ENCODE results near the gene PLAC1.

Gene PLAC1

DNA sequence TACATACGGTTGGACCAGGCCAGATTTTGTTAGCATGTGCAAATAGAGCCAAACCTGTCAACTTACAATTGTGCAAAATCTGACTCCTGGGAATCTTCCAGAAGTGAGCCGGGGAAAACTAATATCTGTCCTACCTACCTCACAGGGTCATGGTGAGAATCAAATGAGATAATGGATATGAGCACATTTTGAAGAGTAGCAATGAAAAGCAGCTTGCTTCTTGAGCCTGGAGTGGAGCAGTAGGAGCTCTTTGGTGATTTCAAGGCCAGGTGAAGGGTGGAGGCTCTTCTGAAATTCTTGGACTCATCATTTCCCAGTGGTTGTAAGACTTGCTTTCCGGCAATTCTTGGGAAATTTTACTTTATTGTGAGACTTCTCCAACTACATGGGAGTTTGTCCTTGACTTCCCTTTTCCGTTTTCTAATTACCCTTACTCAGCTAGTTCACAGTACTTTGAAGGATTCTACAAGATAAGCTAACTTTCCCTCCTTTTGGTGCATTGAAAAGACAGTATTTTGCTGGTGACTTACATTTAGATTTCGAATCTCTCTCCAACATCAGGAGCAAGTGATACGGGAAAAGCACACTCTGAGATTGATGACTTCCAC lies 12.2 kb downstream of the PLAC1 start:
- TF ChIP-seq TARDBP (IDR thresholded peaks at IDR 0.05) (no peak), HDGF (IDR thresholded peaks at IDR 0.05; ENCODE audit: borderline replicate concordance) (no peak), SP1 (IDR thresholded peaks at IDR 0.05) (no peak), FOXA1 (IDR thresholded peaks at IDR 0.05) (no peak), NFRKB (IDR thresholded peaks at IDR 0.05) (no peak), FOXK2 (IDR thresholded peaks at IDR 0.05) (no peak), BHLHE40 (IDR thresholded peaks at IDR 0.05; ENCODE audit: borderline replicate concordance) (no peak), ARNT (IDR thresholded peaks at IDR 0.05) (no peak), CTBP1 (IDR thresholded peaks at IDR 0.05; ENCODE audit: borderline replicate concordance) (no peak), LEF1 (IDR thresholded peaks at IDR 0.05; ENCODE audit: borderline replicate concordance) (no peak), L3MBTL2 (conservative IDR thresholded peaks at IDR 0.05) (no peak), ZNF384 (IDR thresholded peaks at IDR 0.05) (no peak), FOXM1 (IDR thresholded peaks at IDR 0.05; ENCODE audit: borderline replicate concordance) (no peak), SUZ12 (IDR thresholded peaks at IDR 0.05) (no peak), ELF4 (IDR thresholded peaks at IDR 0.05) (no peak)
- TF ChIP-seq, protein P1, sequence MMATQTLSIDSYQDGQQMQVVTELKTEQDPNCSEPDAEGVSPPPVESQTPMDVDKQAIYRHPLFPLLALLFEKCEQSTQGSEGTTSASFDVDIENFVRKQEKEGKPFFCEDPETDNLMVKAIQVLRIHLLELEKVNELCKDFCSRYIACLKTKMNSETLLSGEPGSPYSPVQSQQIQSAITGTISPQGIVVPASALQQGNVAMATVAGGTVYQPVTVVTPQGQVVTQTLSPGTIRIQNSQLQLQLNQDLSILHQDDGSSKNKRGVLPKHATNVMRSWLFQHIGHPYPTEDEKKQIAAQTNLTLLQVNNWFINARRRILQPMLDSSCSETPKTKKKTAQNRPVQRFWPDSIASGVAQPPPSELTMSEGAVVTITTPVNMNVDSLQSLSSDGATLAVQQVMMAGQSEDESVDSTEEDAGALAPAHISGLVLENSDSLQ (IDR thresholded peaks at IDR 0.05) = no peak
- CTCF ChIA-PET = interaction anchor here (0.6 kb wide), 1 partner anchor 154 kb away, joined by 5 read pairs; no protein-coding TSS in a partner anchor
- no peak for DNase-seq (ENCODE audit: extremely low spot score)
- POLR2A ChIA-PET = no interaction called here

DNA sequence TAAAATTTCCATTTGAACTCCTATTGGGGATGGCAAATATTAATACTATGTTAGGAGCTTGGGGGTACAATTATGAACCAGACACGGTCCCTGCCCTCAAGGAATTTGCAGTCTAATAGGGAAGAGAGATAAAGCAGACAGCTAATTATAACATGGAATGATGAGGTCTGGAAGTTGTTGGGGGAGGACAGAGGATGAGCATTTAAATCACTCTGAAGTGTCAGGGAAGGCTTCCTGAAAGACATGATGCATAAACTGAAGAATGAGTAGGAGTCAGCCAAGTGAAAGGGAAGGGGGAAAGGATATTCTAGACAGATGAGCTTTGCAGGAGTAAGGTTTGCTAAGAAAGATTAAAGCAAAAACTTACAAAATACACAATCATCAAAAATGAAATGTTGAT lies 15.9 kb downstream of the PLAC1 start:
- ChIA-PET POLR2A (interaction anchor here (1.9 kb wide), 1 partner anchor 14 kb away, joined by 5 read pairs; no protein-coding TSS in a partner anchor), CTCF (interaction anchor here (0.7 to 1.0 kb wide), 2 partner anchors 10 to 122 kb away, joined by 3 read pairs; no protein-coding TSS in a partner anchor)
- DNase-seq (ENCODE audit: extremely low spot score) = no peak
- TF ChIP-seq NFRKB (IDR thresholded peaks at IDR 0.05) (no peak), CTBP1 (IDR thresholded peaks at IDR 0.05; ENCODE audit: borderline replicate concordance) (no peak), FOXA1 (IDR thresholded peaks at IDR 0.05) (no peak), BHLHE40 (IDR thresholded peaks at IDR 0.05; ENCODE audit: borderline replicate concordance) (no peak), ZNF384 (IDR thresholded peaks at IDR 0.05) (no peak), HDGF (IDR thresholded peaks at IDR 0.05; ENCODE audit: borderline replicate concordance) (no peak), ELF4 (IDR thresholded peaks at IDR 0.05) (no peak), FOXK2 (IDR thresholded peaks at IDR 0.05) (no peak), SUZ12 (IDR thresholded peaks at IDR 0.05) (no peak), L3MBTL2 (conservative IDR thresholded peaks at IDR 0.05) (no peak), TARDBP (IDR thresholded peaks at IDR 0.05) (no peak), FOXM1 (IDR thresholded peaks at IDR 0.05; ENCODE audit: borderline replicate concordance) (no peak), LEF1 (IDR thresholded peaks at IDR 0.05; ENCODE audit: borderline replicate concordance) (no peak), SP1 (IDR thresholded peaks at IDR 0.05) (no peak), ARNT (IDR thresholded peaks at IDR 0.05) (no peak)
- TF ChIP-seq, protein P1 (IDR thresholded peaks at IDR 0.05) = no peak

DNA sequence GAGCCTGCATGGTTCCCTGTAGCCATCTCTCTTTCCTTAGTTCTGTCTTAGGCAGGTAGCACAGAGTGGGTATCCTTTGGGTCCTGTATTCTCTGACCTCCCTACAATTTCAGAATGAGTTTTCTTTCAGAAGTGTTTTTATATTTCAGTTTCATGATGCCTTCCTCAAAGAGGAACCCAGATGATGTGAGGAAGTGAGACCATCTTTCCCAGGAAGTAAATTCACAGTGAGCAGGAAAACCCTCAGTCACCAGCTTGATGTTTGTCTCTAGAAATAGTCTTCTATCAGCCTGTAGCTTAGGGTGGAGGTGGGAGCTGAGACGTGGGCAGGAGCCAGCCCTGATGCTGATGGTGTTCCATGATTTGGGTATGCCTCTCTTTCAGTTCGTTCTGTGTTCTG lies 16.9 kb downstream of the PLAC1 start:
- no peak for DNase-seq (ENCODE audit: extremely low spot score)
- ChIA-PET POLR2A (interaction anchor here (1.9 kb wide), 1 partner anchor 13 kb away, joined by 5 read pairs; no protein-coding TSS in a partner anchor), CTCF (no interaction called here)
- no peak for TF ChIP-seq SP1 (IDR thresholded peaks at IDR 0.05)
- no peak for TF ChIP-seq NFRKB (IDR thresholded peaks at IDR 0.05)
- no peak for TF ChIP-seq CTBP1 (IDR thresholded peaks at IDR 0.05; ENCODE audit: borderline replicate concordance)
- no peak for TF ChIP-seq L3MBTL2 (conservative IDR thresholded peaks at IDR 0.05)
- TF ChIP-seq TARDBP (IDR thresholded peaks at IDR 0.05) = no peak
- no peak for TF ChIP-seq ZNF384 (IDR thresholded peaks at IDR 0.05)
- TF ChIP-seq LEF1 (IDR thresholded peaks at IDR 0.05; ENCODE audit: borderline replicate concordance) = no peak
- TF ChIP-seq FOXM1 (IDR thresholded peaks at IDR 0.05; ENCODE audit: borderline replicate concordance) = no peak
- TF ChIP-seq BHLHE40 (IDR thresholded peaks at IDR 0.05; ENCODE audit: borderline replicate concordance) = no peak
- TF ChIP-seq FOXK2 (IDR thresholded peaks at IDR 0.05) = no peak
- no peak for TF ChIP-seq ELF4 (IDR thresholded peaks at IDR 0.05)
- TF ChIP-seq, protein P1 (IDR thresholded peaks at IDR 0.05) = no peak
- no peak for TF ChIP-seq HDGF (IDR thresholded peaks at IDR 0.05; ENCODE audit: borderline replicate concordance)
- TF ChIP-seq ARNT (IDR thresholded peaks at IDR 0.05) = no peak
- no peak for TF ChIP-seq FOXA1 (IDR thresholded peaks at IDR 0.05)

DNA sequence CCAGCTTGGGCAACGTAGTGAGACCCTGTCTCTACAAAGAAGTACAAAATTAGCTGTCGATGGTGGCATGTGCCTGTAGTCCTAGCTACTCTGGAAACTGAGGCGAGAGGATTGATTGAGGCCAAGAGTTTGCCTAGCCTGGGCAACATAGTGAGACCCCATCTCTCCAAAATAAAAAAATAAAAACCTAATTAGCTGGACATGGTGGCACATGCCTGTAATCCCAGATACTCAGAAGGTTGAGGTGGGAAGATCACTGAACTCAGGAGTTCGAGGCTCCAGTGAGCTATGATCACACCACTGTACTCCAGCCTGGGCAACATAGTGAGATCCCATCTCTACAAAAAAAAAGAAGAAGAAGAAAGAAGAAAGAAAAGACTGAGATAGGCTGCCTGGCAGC lies 17.4 kb downstream of the PLAC1 start:
- DNase-seq (ENCODE audit: extremely low spot score) = no peak
- CTCF ChIA-PET = no interaction called here
- POLR2A ChIA-PET = interaction anchor here (1.9 kb wide), 1 partner anchor 13 kb away, joined by 5 read pairs; no protein-coding TSS in a partner anchor
- TF ChIP-seq ZNF384 (IDR thresholded peaks at IDR 0.05) (no peak), SP1 (IDR thresholded peaks at IDR 0.05) (no peak), L3MBTL2 (conservative IDR thresholded peaks at IDR 0.05) (no peak), TARDBP (IDR thresholded peaks at IDR 0.05) (no peak), NFRKB (IDR thresholded peaks at IDR 0.05) (no peak), FOXM1 (IDR thresholded peaks at IDR 0.05; ENCODE audit: borderline replicate concordance) (no peak), HDGF (IDR thresholded peaks at IDR 0.05; ENCODE audit: borderline replicate concordance) (no peak), ARNT (IDR thresholded peaks at IDR 0.05) (no peak), LEF1 (IDR thresholded peaks at IDR 0.05; ENCODE audit: borderline replicate concordance) (no peak)
- TF ChIP-seq, protein P1 (IDR thresholded peaks at IDR 0.05) = no peak

DNA sequence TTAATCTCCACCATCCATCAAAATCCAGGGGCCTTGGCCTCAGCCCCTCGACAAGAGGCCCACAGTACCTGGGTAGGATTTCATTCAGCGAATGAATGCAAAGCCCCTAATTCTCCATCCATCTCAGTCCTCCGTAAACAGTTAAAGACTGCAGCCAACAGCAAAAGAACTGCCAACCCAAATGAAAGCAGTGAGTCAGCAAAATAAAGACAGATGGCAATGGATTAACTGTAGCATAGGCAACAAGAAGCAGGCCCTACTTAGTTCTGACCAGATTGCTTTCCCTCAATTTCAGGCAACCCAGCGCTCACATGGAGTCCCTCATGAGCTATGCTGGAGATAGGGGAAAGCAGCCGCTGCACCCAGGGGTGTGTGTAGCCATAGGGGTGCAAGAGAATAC lies 21.4 kb downstream of the PLAC1 start:
- DNase-seq (ENCODE audit: extremely low spot score) = no peak
- ChIA-PET POLR2A (no interaction called here), CTCF (no interaction called here)
- TF ChIP-seq HDGF (IDR thresholded peaks at IDR 0.05; ENCODE audit: borderline replicate concordance) (no peak), SP1 (IDR thresholded peaks at IDR 0.05) (no peak), ELF4 (IDR thresholded peaks at IDR 0.05) (no peak), FOXM1 (IDR thresholded peaks at IDR 0.05; ENCODE audit: borderline replicate concordance) (no peak), ARNT (IDR thresholded peaks at IDR 0.05) (no peak)

Measured in HEK293T (cell line).